Stimulated activated CD8-positive, alpha-beta memory T cell treated with anti-CD3 and anti-CD28 coated beads, Interleukin-12 subunit alpha, Interleukin-12 subunit beta, amount 100 ng/mL, for 1 hour (primary cell): Measurements from ENCODE around the gene UBE2Q2.

Source experiments
- DNase-seq: peaks from one replicate; pipeline ENCODE4 v3.0.0-alpha.2; 2020; ENCODE audit warnings: low read depth

The UBE2Q2 gene

DNA sequence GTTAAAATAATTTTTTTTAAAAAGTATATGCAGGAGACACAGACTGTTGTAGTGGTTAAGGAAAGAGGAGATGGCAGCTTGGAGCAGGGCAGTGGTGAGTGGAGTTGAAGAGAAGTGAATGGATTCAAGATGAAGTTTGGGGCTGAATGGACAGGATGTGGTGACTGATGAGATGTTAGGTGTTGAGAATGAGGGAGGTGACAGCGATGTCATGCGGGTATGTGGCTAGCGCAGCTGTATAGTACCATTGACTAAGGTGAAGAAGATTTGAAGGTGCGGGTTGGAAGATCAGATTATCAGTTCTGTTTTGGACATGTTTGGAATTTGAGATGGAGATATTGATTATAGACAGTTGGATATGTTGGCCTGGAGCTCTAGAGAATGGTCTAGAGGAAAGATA lies 80.5 kb downstream of the UBE2Q2 start:
- DNase-seq = no peak

DNA sequence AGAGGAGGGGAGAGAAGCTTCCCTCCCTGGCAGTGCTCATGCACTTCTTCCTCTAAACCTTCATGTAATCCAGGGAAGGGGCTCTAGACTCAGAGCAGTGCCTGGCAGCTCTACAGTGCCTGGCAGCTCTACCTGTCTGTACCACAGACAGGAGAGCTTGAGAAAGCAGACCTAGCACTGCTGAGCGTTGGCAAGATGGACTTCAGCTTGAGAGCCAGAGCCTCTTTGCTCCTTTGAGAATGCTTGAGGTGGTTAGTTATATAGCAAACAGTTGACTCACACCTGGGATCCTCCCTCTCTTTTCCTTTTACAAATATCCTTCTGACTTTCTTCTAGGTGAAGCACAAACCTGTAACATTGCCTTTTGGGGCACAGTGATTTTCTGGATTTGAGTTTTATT lies 81.3 kb downstream of the UBE2Q2 start:
- no peak for DNase-seq

DNA sequence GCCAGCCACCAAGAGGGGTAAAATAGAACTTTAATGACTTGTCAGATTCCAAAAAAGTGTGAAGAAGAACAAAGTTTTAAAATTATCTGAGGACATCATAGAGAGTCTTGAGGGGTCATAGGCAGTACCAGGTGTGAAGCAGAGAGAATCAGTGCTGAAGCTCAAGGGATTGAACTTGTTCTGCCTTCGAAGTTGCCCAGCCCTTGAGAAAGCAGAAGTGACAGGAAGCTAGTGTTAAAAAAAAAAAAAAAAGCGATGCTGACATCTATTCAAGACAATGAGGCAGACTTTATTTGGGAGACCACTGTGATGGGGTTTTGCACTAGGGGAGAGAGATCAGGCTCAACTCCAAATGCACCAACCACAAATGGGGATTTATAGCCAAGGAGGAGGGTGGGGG lies 82.2 kb downstream of the UBE2Q2 start:
- DNase-seq = no peak

DNA sequence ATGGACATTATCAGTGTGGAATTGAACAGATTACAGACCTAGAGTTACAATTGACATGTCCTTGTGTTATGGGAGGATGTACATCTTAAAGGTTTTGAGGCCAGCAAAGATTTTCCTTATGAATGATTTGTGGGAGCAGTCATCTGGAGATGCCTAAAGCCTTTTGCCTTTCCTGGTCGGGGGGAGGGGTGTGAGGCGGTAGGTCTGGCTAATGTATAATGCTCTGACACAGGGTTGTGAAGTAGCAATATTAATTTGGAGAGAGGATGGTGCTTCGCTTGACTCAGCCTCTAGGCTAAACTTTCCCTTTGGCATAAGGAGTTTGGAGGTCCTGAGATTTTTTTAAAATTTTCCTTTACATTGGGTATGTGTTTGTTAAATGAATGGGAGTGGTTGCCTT lies 83.7 kb downstream of the UBE2Q2 start:
- DNase-seq = no peak

DNA sequence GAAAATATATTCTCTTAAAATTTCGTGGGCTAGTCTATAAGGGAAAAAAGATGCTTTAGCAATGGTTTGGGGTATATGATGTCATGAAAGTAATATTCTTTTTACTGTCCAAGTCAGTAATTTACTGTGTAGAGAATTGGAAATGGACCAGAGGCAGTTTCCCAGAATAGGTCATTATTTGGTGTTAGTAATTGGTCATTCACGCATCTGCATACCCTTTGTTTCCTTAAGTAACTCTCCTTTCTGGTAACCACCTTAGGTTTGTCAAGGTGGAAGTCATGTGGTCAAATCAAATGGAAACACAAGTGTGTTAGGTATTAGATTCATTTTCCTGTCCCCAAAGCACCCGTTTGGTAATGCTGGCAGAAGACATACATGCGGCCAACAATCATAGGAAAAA lies 84.4 kb downstream of the UBE2Q2 start:
- no peak for DNase-seq

DNA sequence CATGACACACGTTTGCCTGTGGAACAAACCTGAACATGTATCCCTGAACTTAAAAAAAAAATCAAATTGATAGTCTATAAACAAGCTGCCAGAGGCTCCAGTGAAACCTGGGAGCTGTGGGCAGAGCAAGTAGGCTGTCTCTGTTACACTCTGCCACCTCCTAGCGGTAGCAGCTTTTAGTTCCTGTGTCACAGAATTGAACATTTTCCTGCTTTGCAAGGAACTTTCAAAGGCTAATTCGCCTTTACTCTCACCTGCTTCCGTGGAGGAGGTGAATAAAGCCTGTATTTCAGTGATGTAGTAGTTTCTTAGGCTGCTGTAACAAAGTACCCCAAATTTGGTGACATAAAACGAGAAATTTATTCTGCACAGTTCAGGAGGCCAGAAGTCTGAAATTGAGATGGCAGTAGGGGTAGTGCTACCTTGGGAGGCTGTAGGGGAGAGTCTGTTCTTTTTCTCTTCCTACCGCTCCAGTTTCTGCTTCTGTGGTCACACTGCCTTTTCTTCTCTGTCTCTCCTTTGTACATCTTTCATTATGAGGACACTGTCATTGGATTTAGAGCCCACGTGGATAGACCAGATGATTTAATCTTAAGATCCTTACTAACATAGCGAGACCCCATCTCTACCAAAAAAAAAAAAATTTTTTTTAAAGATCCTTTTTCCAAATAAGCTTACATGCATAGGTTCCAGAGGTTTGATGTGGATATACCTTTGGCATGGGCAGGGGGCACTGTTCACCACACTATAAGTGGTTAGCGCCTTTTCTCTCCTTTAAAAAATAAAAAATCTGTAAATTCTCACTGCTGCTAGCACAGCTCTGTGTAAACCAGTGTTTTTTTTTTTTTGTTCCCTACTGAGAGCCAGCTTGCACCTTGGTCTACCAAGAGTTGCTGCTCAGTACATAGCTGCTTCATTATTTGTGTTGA lies 85.7 kb downstream of the UBE2Q2 start:
- DNase-seq = no peak

DNA sequence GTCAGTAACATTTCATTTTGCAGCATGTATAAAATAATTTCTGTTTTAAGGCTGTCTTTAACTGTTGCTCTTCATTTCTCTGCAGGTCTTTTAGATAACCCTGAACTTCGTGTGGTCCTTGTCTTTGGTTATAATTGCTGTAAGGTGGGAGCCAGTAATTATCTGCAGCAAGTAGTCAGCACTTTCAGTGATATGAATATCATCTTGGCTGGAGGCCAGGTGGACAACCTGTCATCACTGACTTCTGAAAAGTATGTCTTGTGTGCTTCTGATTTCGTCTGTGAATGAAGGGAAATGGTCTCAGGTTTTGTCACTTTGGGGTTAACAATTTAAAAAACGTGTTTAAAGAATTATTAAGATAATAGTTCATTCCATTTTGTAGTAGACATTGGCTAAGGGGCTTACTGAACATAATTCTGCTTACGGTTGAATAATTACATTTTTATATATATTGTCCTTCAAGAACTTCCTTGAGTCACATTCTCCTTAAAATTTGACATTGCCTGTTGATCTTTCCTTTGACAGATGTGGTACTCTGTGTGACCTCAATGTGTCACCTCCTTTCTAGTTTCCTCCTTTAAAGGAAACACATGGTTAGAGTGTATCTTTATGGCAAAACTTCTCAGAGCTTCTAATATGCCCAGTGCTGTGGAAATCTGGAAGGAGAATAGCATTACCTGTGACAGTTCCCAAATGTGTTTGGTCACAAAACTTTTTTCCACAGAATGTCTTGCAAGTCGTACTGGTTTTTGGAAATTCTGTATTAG lies 86.7 kb downstream of the UBE2Q2 start:
- DNase-seq = no peak

DNA sequence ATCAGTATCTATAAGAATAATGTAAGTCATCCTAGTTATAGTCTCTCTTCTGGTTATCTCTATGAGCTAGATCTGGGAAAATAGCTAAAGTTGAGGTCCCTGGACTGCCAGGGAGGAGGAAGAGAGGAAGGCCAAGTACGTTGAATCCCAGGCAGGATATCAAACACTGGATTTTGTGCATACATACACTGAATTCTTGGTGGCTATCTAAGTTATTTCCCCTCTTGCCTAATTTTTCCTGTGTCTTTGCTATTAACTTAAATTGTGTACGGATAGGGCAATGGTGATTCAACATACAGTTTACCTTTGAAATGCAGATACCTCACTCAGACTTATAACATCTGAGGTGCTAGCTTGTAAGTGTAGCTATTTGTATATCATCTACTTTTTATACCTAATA lies 87.6 kb downstream of the UBE2Q2 start:
- DNase-seq = no peak

DNA sequence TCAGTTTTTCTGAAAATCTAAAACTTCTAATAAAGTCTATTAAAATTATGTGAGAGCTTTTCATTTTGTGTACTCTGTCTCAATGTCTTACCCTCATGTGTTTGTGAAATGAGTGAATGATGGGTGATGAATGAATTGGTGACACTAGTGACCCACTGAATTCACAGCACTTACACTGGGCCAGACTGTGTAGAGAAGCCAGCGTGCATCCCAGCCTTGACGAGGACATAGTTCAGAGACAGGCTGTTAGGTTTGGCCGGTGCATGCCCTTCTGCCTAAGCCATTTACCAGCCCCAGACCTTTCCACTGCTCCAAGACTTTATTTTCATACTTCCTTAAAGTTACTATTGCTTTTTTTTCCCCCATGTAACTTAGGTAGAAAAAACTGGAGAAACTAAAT lies 99.2 kb downstream of the UBE2Q2 start:
- DNase-seq = no peak

DNA sequence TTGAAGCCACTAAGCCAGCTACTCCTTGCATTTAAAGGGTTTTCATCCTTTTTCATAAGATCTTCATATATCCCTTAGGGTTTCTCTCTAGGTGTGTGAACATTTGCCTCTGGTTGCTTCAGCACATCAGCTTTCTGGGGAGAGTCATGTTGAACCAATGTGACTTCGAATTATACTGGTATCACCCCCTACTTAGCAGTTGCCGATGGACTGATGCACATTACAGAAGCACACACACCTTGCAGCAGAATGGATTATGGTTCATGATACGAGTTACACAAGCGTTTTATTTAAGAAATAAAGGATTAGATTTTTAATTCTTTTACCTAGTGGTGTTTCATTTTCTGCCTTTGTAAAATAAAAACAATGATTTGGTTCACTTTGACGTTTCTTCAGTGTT lies 100.0 kb downstream of the UBE2Q2 start:
- DNase-seq = no peak

DNA sequence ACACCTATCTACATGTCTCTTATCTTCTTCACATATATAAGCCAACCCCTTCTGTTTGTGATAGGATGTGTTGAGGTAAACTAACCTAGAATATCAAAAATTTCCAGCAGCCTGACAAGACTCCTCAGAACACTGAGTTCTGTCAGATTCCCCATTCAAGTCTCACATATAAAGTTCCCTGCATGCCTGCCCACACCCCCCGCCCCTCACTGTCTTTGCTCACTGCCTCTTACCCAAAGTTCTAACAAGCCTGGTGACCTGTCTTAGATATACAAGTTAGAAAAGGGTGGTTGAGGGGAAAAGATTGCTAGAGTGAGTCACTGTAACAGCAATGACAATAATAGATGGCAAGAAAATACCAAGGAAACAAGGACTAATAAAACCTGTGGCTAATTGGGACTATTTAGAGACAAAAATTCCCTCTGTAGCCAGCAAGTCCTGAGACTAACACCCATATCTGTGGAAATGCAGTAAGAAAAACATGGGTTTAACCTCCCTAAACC lies 100.5 kb downstream of the UBE2Q2 start:
- no peak for DNase-seq

DNA sequence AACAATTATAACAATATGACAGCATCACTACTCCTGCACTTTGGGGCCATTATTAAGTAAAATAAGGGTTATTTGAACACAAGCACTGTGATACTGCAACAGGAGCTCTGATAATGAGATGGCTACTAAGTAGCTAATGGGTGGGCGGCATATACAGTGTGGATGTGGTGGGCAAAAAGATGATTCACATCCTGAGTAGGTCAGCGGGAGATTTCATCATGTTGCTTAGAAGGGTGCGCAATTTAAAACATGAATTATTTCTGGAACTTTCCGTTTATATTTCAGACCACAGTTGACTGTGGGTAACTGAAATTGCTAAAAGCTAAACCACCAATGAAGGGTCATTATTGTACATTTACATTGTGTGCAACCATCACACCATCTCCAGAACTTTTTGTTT lies 102.7 kb downstream of the UBE2Q2 start:
- DNase-seq = no peak

DNA sequence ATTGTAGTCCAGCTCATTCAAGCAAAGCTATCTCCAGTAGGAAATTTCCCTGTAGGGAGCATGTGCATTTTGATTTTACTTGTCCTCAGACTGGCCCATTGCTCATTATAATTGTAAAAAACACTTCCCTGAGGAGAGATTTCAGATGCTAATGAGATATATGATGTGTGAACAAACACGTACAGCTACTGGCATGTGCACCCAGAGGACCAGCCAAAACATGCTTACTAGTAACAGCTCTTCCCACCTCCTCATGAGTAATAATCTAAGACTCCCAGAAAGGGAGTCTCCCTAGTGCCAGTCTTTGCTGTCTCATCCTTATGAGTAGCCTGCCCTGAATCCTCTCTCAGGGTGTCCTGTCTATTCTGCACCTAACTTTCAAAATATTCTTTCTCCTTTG lies 103.8 kb downstream of the UBE2Q2 start:
- DNase-seq = no peak

DNA sequence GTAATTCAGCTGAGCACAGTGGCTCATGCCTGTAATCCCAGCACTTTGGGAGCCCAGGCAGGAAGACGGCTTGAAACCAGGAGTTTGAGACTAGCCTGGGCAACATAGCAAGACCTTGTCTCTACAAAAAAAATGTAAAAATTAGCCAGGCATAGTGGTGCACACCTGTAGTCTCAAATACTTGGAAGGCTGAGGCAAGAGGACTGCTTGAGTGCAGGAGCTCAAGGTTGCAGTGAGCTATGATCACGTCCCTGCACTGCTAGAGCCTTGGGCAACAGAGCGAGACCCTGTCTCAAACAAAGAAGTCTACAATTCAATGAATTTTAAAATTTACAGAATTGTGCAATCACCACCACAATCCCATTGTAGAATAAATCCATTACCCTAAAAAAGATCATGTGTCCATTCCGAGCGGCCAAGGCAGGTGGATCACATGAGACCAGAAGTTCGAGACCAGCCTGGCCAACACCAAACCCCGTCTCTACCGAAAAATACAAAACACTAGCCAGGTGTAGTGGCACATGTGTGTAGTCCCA lies 105.6 kb downstream of the UBE2Q2 start:
- no peak for DNase-seq
